NCI-H1694 treated with DMSO at 0.1 percent for 48 hours (cell line): ENCODE results near the gene AURKAIP1.
"Not testable (repeated sequence)": the region's sequence is repeated elsewhere in the genome, so short reads cannot be mapped to it uniquely, and the experiment has no call there.

ENCODE experiments used
- DNase-seq: peaks from one replicate; lab custom pipeline; 2025; lab: John Stamatoyannopoulos, UW

AURKAIP1 gene

DNA sequence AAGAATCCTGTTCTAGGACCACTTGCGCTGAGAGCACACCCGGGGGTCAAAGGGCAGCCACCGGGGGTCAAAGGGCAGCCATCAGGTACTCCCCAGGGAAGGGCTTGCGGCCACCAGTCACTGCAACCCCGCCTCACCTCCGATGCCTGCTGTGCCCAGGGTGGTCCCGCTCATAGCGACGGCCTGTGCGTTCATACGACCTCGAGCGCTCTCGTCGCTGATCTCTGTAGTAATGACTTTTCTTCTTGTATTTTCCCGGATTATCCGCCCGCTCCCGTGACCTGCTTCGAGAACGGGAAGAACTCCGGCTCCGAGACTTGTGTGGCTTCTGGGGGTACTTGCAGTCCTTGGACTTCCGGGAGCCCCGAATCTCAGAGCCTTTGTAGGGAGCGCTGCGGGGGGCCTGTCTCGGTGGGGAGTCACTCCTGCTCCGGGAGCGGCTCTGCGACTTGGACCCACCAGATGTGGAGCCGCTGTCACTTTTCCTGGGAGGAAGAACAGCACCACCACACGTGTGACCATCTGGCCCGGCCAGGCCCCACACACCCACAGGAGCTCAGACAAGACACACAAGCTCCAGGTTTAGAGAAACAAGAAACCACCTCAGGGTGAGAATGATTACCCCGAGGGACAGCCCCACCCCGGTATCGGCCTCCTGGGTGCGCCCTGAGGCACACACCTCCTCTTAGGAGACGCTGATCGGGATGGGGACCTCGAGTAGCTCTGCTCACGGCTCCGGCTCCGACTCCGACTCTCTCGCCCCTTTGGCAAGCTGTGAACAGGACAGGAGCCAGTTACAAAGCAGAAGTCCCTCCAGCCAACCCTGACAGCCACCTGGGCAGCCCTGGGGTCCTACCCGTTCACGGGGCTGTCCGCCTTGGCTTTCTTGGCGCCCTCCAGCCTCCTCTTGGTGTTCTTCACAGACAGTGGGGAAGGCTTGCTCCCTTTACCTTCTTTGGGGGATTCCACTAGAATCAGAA lies 12.4 kb upstream of the AURKAIP1 start:
- DNase-seq: no peak

GRCh38 chr1:1385931-1386330 lies 10.9 kb upstream of the AURKAIP1 start:
- no peak for DNase-seq

- not testable (repeated sequence) for DNase-seq
Measured at GRCh38 chr1:1385339-1385738, 10.3 kb upstream of the AURKAIP1 start.

DNA sequence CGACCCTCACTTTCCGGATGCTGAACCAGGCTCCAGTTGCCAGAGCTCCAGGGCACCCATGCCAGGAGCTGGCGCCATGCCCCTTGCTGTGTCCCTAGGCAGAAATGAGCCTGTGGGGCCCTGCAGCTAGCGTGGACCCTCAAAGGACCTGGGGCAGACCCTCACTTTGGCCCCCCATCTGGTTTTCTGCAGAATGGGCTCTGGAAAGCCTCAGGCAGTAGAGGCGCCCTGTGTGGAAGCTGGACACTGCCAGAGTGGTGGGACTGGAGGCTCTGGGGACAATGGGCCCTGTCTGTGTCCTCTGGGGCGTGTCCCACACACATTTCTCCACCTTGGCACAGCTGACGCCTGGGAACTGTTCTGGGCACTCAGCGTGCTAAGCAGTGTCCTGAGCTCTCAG lies 6.3 kb upstream of the AURKAIP1 start:
- DNase-seq: no peak

GRCh38 chr1:1380860-1381259 lies 5.9 kb upstream of the AURKAIP1 start:
- no peak for DNase-seq

- DNase-seq: no peak
Measured at GRCh38 chr1:1377540-1378205, 2.7 kb upstream of the AURKAIP1 start.

DNA sequence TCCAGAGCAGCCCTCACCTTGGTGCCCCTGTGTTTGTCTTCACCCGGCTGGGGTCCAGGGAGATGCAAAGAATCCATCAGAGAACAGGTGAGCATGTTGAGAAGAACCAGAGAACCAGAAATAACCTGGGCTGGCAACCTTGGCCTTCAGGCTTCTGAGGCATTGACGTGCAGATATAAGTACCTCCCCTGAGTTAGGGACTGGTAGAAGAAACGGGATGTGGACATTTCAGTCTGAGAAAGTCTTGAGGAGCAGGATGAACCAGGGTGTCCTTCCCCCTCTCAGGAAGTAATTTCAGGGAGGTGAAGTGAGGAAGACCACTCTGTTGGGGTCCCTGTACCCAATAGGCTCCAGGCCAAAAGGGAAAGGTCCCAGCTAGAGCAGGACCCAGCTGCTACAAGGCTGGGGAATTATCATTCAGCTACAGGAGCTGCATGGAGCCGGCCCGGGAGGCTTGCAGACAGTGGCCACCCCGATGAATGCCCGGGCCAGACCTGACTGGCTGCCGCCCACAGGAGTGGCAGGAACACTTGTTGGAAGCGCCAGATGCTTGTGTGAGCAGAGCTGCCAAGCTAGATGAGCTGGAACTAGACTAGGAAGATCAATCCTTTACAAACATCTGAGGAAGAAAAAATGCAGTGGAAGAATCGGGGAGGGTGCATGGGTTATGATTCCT lies 1.7 kb upstream of the AURKAIP1 start:
- no peak for DNase-seq

DNA sequence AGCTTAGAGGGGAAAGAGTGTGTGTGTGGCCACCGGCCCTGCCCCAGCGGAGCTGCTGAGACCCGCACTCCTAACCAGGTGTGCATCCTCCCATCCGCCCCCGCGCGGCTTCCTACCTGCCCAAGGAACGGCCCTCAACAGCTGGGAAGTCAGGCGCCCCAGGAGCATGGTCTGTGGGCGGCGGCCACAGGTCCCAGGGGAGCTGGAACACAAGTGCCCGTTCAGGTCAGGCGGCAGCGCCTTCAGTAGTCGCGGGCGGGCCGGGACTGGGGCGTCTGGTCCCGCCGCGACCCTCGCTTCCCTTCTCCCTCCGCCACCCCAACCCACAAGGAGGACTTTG lies 448 bp downstream of the AURKAIP1 start:
- DNase-seq: no peak

DNA sequence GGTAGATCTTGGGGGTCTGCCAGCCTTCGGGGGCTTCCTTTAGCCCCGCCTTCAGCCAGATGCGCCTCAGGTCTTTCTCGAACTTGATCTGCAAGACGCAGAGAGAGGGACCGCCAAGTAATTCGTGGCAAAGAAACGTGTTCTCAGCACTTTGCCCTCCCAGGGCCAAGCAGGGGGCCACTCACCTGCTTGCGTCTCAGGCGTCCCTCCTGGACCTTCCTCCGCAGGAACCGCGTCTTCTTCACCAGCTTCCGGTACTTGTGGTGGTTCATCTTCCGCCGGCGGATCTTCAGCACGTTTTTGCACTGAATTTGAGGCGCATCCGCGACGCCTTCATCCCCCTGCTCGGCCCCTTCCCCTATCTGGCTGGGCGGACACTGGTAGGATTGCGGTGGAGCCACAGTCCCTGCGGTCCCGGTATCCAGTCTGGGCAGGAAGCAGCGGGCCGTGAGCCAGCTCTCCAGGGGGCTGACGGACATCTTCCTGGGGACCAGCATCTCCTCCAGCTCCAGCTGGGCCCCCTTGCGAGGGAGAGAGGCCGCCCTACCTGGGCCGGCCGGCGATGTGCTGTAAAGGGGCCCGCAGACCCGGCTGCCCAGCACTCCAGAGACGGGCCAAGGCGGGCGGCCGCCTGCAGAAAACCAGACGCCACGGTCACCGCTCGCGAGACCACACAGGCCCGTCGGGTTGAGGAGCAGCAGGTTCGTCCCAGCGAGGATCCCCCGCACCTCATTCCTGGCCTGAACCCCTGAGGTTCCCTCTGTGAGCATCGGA lies 1.0 kb downstream of the AURKAIP1 start:
- DNase-seq: no peak

GRCh38 chr1:1373051-1373814 lies 1.8 kb downstream of the AURKAIP1 start:
- no peak for DNase-seq

- DNase-seq: no peak
Measured at GRCh38 chr1:1371746-1372711, 3.0 kb downstream of the AURKAIP1 start.

DNA sequence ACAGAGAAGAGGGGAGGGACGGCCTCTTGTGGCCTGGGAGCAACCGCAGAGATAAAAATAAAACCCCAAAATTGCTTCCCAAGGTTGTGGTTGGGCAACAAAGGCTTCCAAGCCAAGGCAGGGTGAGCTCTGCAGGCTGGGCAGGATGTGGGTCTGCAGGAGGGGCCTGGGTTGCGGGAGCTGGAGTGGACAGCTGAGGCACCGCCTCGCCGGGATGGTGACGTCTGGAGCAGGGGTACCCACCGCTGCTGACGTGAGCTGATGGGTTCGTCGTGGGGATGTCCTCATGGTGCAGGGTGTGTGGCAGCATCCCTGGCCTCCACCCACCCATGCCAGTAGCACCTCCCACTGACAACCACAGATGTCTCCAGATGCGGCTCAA lies 3.7 kb downstream of the AURKAIP1 start:
- no peak for DNase-seq

- no peak for DNase-seq
Measured at GRCh38 chr1:1370771-1371300, 4.2 kb downstream of the AURKAIP1 start.

DNA sequence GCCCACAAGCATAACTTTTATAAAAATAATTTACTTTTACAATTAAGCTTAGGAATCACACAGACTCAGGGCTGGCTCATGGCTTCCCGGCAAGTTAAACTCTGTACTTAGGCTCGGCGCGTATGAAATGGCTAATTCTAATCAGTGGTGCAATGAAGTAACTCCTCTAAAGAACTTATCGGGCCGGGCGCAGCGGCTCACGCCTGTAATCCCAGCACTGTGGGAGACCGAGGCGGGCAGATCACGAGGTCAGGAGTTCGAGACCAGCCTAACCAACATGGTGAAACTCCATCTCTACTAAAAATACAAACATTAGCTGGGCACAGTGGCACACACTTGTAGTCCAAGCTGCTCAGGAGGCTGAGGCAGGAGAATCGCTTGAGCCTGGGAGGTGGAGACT lies 4.9 kb downstream of the AURKAIP1 start:
- DNase-seq: not testable (repeated sequence)

DNA sequence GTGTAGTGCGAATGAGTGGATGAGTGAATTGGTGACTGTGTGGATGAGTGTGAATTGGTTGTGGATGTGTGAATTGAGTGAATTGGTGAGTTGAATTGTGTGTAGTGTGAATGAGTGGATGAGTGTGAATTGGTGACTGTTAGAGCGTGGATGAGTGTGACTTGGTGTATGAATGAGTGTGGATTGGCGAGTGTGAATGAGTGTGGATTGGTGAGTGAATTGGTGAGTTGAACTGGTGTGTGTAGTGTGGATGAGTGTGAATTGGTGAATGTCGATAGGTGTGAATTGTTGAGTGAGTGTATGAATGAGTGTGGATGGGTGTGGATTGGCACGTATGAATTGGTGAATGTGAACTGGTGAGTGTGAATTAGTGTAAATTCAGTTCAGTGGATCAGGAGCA lies 7.7 kb downstream of the AURKAIP1 start:
- no peak for DNase-seq

DNA sequence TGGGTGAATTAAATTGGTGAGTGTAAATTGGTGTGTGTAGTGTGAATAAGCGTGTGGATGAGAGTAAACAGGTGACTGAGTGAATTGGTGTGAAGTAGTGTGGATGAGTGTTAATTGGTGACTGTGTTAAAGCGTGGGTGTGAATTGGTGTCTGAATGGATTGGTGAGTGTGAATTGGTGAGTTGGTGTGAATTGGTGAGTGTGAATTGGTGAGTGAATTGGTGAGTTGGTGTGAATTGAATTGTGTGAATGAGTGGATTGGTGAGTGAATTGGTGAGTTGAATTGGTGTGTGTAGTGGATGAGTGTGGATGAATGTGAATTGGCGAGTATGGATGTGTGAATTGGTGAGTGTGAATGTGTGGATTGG lies 8.3 kb downstream of the AURKAIP1 start:
- no peak for DNase-seq

DNA sequence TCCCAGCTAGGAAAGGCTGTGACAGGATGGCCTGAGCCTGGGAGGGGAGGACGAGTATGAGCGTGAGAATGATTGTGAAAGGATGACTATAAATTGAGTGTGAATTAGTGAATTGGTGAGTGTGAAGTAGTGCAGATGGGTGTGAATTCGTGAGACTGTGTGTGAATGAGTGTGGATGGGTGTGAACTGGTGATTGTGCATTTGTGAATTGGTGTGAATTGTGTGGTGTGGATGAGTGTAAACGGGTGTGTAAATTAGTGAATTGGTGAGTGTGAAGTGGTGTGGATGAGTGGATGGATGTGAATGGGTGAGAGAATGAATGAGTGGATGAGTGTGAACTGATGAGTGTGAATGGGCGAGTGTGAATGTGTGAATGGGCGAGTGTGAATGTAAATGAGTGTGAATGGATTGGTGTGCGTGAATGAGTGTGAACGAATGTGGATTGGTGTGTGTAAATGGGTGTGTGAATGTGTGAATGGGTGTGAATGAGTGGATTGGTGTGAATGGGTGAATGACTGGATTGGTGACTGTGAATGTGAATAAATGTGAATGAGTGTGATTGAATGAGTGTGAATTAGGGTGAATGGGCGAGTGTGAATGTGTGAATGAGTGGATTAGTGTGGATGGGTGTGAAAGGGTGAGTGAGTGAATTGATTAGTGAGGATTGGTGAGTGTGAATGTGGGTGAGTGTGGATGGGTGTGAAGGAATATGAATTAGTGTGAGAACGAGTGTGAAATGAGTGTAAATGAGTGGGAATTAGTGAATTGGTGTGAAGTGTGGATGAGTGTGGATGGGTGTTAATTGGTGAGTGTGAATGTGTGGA lies 8.9 kb downstream of the AURKAIP1 start:
- no peak for DNase-seq

DNA sequence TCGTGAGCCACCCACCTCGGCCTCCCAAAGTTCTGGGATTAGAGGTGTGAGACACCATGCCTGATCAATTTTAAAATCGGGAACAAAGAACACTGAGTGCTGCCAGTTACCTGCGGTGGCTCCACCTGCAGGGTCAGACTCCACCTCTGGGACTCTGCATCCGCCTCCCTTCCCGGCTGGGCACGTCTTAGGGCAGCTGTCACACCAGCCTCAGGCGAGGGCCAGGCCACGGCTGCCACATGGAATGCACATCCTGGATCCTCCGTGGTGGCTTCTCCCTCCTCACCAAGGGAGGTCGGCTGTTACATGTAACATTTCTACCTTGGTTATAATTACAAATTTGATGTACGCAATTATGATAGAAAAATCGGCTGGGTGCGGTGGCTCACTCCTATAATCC lies 10.7 kb downstream of the AURKAIP1 start:
- no peak for DNase-seq

GRCh38 chr1:1361982-1362423 lies 13.0 kb downstream of the AURKAIP1 start:
- DNase-seq: no peak
